ENCODE measurements around the gene AHDC1.
"Not testable (repeated sequence)": the region's sequence is repeated elsewhere in the genome, so short reads cannot be mapped to it uniquely, and the experiment has no call there.

Gene AHDC1

GRCh38 chr1:27634177-27634984 lies 30.4 kb upstream of the AHDC1 start:
- intact Hi-C loops (cut with DNase I) = no loop called here
- DNase-seq = peak in 1 of 42 donors; percentile 24

- intact Hi-C loops (cut with DNase I) = no loop called here
- no peak for DNase-seq
These were observed 29.8 kb upstream of the AHDC1 start for GRCh38 chr1:27633640-27634176.

- intact Hi-C loops (cut with DNase I) = no loop called here
- no peak for DNase-seq
These were observed 29.3 kb upstream of the AHDC1 start for GRCh38 chr1:27633298-27633610.

- no peak for DNase-seq
- intact Hi-C loops (cut with DNase I) = no loop called here
These were observed 28.7 kb upstream of the AHDC1 start for GRCh38 chr1:27632387-27633297.

- DNase-seq = peak in 2 of 42 donors; percentile 15 to 31
- intact Hi-C loops (cut with DNase I) = no loop called here
These were observed 27.0 kb upstream of the AHDC1 start for GRCh38 chr1:27630859-27631491.

GRCh38 chr1:27628712-27629111 lies 24.8 kb upstream of the AHDC1 start:
- no peak for DNase-seq

GRCh38 chr1:27627733-27628132 lies 23.8 kb upstream of the AHDC1 start:
- intact Hi-C loops (cut with DNase I); DNase-seq: not testable (repeated sequence)

More at GRCh38 chr1:27628712-27629111, 24.8 kb upstream of the AHDC1 start:
- intact Hi-C loops (cut with DNase I) = no loop called here

GRCh38 chr1:27627061-27627460 lies 23.1 kb upstream of the AHDC1 start:
- intact Hi-C loops (cut with DNase I) = no loop called here
- DNase-seq = no peak

GRCh38 chr1:27626031-27626935 lies 22.3 kb upstream of the AHDC1 start:
- intact Hi-C loops (cut with DNase I) = no loop called here
- DNase-seq = peak in 5 of 42 donors; percentile 16 to 45 (median 35)

GRCh38 chr1:27624467-27625178 lies 20.7 kb upstream of the AHDC1 start:
- DNase-seq = peak in 16 of 42 donors; percentile 19 to 61 (median 34)
- intact Hi-C loops (cut with DNase I) = no loop called here

GRCh38 chr1:27623327-27624212 lies 19.6 kb upstream of the AHDC1 start:
- intact Hi-C loops (cut with DNase I) = no loop called here
- DNase-seq = no peak

- DNase-seq = no peak
- intact Hi-C loops (cut with DNase I) = no loop called here
These were observed 18.9 kb upstream of the AHDC1 start for GRCh38 chr1:27622828-27623227.

- DNase-seq = no peak
- intact Hi-C loops (cut with DNase I) = no loop called here
These were observed 17.3 kb upstream of the AHDC1 start for GRCh38 chr1:27621051-27621920.

GRCh38 chr1:27619782-27620438 lies 16.0 kb upstream of the AHDC1 start:
- intact Hi-C loops (cut with DNase I); DNase-seq: not testable (repeated sequence)

GRCh38 chr1:27618341-27619082 lies 14.6 kb upstream of the AHDC1 start:
- intact Hi-C loops (cut with DNase I) = no loop called here
- no peak for DNase-seq
